Astrocyte of the cerebellum (primary cell): Measurements from ENCODE around the gene SRSF5.

Source experiments
- DNase-seq: peaks from one replicate; pipeline ENCODE4 v3.0.0-alpha.2; 2011; ENCODE audit warnings: low read depth
- H3K4me3 ChIP-seq: 2 replicates; pipeline ENCODE4 v1.5.1; 2011; ENCODE audit warnings: mild to moderate bottlenecking, low read depth, low read length, moderate library complexity
- CTCF ChIP-seq: IDR thresholded peaks from 2 replicates; pipeline ENCODE4 v1.5.1; 2012; ENCODE audit warnings: low read length, low read depth, moderate library complexity, mild to moderate bottlenecking; ENCODE audit errors: missing control alignments
- in situ Hi-C: cut with HindIII; loops from 2 replicates; pipeline ENCODE4 v1.10.0; 2017; ENCODE audit warnings: low sequenced_read_pairs

The SRSF5 gene

DNA sequence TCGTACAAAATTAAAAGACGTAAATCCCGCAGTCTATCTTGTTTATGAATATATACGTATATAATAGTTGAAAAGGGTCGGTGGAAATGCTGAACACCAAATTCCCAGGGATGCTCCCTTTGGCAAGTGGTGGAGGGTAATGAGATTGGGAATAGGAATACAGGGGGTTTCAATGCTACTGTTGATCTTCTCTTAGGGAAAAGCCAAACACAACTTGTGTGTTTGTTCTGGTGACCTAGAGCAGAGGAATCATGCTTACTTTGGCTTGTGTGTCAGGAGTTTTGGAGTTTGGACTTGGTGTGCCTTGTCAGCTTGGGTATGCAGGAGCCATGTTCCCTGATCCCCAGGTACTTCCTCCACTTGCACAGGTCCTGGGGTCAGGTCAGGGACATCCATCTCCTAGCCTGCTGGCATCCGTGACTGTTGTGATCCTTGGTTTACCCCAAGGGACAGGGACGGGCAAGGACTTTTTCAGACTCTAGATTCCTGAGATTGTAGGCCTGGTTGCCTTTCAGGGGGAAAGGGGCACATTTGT is 26.0 kb downstream of the SRSF5 start:
- in situ Hi-C loops = no loop called here
- no peak for TF ChIP-seq CTCF
- DNase-seq = no peak
- no peak overlapping the region for H3K4me3 ChIP-seq

GRCh38 chr14:69794791-69795190 is 27.8 kb downstream of the SRSF5 start:
- no peak overlapping the region for H3K4me3 ChIP-seq
- no peak for TF ChIP-seq CTCF
- in situ Hi-C loops = no loop called here
- DNase-seq = no peak

- in situ Hi-C loops = no loop called here
- TF ChIP-seq CTCF = no peak
- no peak for DNase-seq
- H3K4me3 ChIP-seq = no peak overlapping the region
Measured at GRCh38 chr14:69795691-69796090, 28.7 kb downstream of the SRSF5 start.

GRCh38 chr14:69796797-69797500 is 30.0 kb downstream of the SRSF5 start, which contains the start of gene SLC10A1:
Gene SLC10A1 (minus strand): TSS chr14:69797241. CDS start chr14:69797155, 86 bp downstream.
- in situ Hi-C loops = no loop called here
- no peak for DNase-seq
- no peak for TF ChIP-seq CTCF
- no peak within 1 kb of the TSS for H3K4me3 ChIP-seq

DNA sequence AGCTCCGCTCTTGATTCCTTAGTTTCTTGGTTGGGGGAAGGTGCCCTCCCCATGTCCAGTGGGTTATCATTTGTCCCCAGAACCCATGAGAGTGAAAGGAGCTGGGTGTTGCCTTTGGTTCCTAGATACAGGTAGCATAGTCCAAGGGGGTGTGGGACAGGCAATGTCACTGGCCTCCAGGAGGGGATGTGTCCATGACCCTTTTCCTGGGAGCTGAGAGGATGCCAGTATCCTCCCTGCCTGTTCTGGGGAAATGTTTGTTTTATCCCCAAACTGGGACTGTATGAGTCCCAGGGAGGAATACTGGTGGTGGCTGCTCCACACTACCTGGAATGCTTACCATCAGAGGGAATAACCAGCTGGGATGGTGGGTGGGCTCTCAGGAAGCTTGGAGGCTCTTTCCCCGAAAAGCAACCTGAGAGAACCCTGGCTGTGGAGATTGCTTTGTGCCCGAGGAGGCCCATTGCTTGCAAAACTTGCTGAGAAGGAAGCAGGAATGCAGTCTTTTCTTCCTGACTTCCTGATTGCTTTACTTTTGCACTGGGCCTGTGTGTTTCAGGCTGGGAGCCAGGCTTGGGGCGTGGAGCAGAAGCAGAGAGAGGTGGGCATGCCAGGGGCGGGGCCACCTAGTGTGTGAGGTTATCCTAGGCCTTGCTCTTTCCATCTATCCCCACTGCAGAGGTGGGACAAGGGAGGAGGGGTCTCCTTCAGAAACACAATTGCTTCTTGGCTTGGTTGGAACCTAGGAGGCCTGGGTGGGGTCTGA is 30.8 kb downstream of the SRSF5 start:
- no peak overlapping the region for H3K4me3 ChIP-seq
- TF ChIP-seq CTCF = no peak
- in situ Hi-C loops = no loop called here
- DNase-seq = no peak

DNA sequence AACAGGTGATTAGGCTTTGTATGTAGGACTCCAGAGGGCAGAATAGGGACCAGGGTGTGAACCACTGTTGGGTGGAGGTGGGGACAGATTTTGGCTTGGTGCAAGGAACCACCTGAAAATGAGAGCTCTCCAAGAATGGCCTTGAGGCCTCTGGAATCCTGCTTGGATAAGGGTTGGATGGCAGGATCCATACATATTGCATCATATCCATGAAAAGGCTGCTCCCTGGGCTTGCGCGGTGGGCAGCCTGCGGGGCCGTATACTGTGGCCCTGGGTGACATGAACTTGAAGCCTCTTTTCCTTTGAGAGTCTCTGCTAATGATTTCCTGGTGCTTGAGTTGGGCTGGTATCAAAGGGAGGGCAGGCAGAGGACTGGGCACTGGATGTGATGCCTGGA is 31.4 kb downstream of the SRSF5 start:
- no peak overlapping the region for H3K4me3 ChIP-seq
- no peak for DNase-seq
- in situ Hi-C loops = no loop called here
- no peak for TF ChIP-seq CTCF
